GM23338 (cell line): ENCODE data around the gene IDH3A. TPM values are rescaled to one million over a fixed set of nuclear protein-coding genes. Genes with fewer than 3 reads are reported as not detected.

Experiments
- ATAC-seq: fragments of 200-7000 bp; cut with Tn5 transposase; 3 replicates; pipeline ENCODE4 v1.9.1; 2020
- DNase-seq: peaks from one replicate; pipeline ENCODE4 v3.0.0-alpha.2; 2015; ENCODE audit warnings: low spot score
- H2AFZ ChIP-seq: fragments of 200-600 bp; sonication (generic); 2 replicates; pipeline ENCODE4 v1.8.0; 2016; ENCODE audit warnings: antibody characterized with exemption, mild to moderate bottlenecking, moderate library complexity
- H3F3A ChIP-seq: fragments of 200-600 bp; sonication (generic); replicated peaks from 2 replicates; pipeline ENCODE4 v1.8.0; 2017; ENCODE audit warnings: antibody characterized with exemption, mixed run types, low read depth
- H3K27ac ChIP-seq: fragments of 200-600 bp; sonication (generic); 2 replicates; pipeline ENCODE4 v1.6.1; 2016; ENCODE audit warnings: low read depth
- H3K27me3 ChIP-seq: fragments of 200-600 bp; sonication (generic); 2 replicates; pipeline ENCODE4 v1.8.0; 2016; ENCODE audit warnings: mild to moderate bottlenecking, mixed run types, moderate library complexity; ENCODE audit not compliant: insufficient read depth
- H3K36me3 ChIP-seq: fragments of 200-600 bp; sonication (generic); 2 replicates; pipeline ENCODE4 v1.8.0; 2016; ENCODE audit warnings: mild to moderate bottlenecking; ENCODE audit not compliant: insufficient read depth
- H3K4me1 ChIP-seq: fragments of 200-600 bp; sonication (generic); 2 replicates; pipeline ENCODE4 v1.8.0; 2016; ENCODE audit warnings: mild to moderate bottlenecking, moderate library complexity; ENCODE audit not compliant: insufficient read depth
- H3K4me2 ChIP-seq: fragments of 200-600 bp; sonication (generic); 2 replicates; pipeline ENCODE4 v1.7.1; 2017; ENCODE audit warnings: mixed run types
- H3K4me3 ChIP-seq: fragments of 200-600 bp; sonication (generic); 2 replicates; pipeline ENCODE4 v1.6.1; 2016; ENCODE audit warnings: mixed run types
- H3K79me2 ChIP-seq: fragments of 200-600 bp; sonication (generic); replicated peaks from 2 replicates; pipeline ENCODE4 v1.8.0; 2017; ENCODE audit warnings: mild to moderate bottlenecking; ENCODE audit not compliant: insufficient read depth
- H3K9me2 ChIP-seq: fragments of 200-600 bp; sonication (generic); 2 replicates; pipeline ENCODE4 v1.8.0; 2017; ENCODE audit not compliant: insufficient read depth
- H4K20me1 ChIP-seq: fragments of 200-600 bp; sonication (generic); replicated peaks from 2 replicates; pipeline ENCODE4 v1.8.0; 2017; ENCODE audit warnings: mild to moderate bottlenecking; ENCODE audit not compliant: insufficient read depth
- H3K27ac Mint-ChIP-seq: 2 replicates; pipeline ENCODE4 v1.8.0; 2020; ENCODE audit warnings: inconsistent platforms, mild to moderate bottlenecking, moderate library complexity, mixed read lengths
- H3K27me3 Mint-ChIP-seq: 3 replicates; pipeline ENCODE4 v1.8.0; 2022; ENCODE audit warnings: low read depth, mild to moderate bottlenecking, moderate library complexity, mixed read lengths, inconsistent platforms; ENCODE audit not compliant: insufficient read depth, poor library complexity
- H3K36me3 Mint-ChIP-seq: 3 replicates; pipeline ENCODE4 v1.8.0; 2021; ENCODE audit warnings: low read depth, mild to moderate bottlenecking, inconsistent platforms, moderate library complexity, mixed read lengths
- H3K4me1 Mint-ChIP-seq: 3 replicates; pipeline ENCODE4 v1.8.0; 2020; ENCODE audit warnings: mild to moderate bottlenecking, inconsistent platforms, mixed read lengths
- H3K4me3 Mint-ChIP-seq: 3 replicates; pipeline ENCODE4 v1.8.0; 2021; ENCODE audit warnings: moderate library complexity, mild to moderate bottlenecking, inconsistent platforms, mixed read lengths
- H3K9me3 Mint-ChIP-seq: 3 replicates; pipeline ENCODE4 v1.8.0; 2020; ENCODE audit warnings: moderate library complexity, mild to moderate bottlenecking, inconsistent platforms, mixed read lengths
- CREB1 ChIP-seq: fragments of 250-450 bp; sonication (Bioruptor Pico); IDR thresholded peaks from 2 replicates; pipeline ENCODE4 v1.5.0; 2020; ENCODE audit warnings: low read depth, mild to moderate bottlenecking, moderate library complexity
- CTCF ChIP-seq, 2 experiments: fragments of 200-600 bp in 1 of 2; sonication (generic) in 1 of 2; conservative IDR thresholded peaks; 2 replicates each; pipeline versions ENCODE4 v1.5.1 to v1.6.1; 2016 to 2017; ENCODE audit warnings: antibody characterized with exemption in 2 of 2, low read depth in 2 of 2, mild to moderate bottlenecking in 2 of 2, moderate library complexity in 1 of 2
- ETS1 ChIP-seq: IDR thresholded peaks from 2 replicates; pipeline ENCODE4 v1.6.1; 2016; ENCODE audit warnings: antibody characterized with exemption
- EZH2 ChIP-seq: fragments of 200-600 bp; sonication (generic); IDR thresholded peaks from one replicate; pipeline ENCODE4 v1.8.0; 2017; ENCODE audit warnings: antibody characterized with exemption, mild to moderate bottlenecking, low read depth; ENCODE audit not compliant: unreplicated experiment
- EZH2phosphoT487 ChIP-seq: fragments of 200-600 bp; sonication (generic); IDR thresholded peaks from one replicate; pipeline ENCODE4 v1.8.1; 2018; ENCODE audit warnings: antibody characterized with exemption; ENCODE audit not compliant: unreplicated experiment
- JUNB ChIP-seq: IDR thresholded peaks from one replicate; pipeline ENCODE4 v1.6.1; 2016; ENCODE audit warnings: antibody characterized with exemption; ENCODE audit not compliant: unreplicated experiment
- NANOG ChIP-seq: IDR thresholded peaks from 2 replicates; pipeline ENCODE4 v1.6.1; 2016; ENCODE audit warnings: antibody characterized with exemption, borderline replicate concordance
- POLR2AphosphoS5 ChIP-seq: IDR thresholded peaks from 2 replicates; pipeline ENCODE4 v1.6.1; 2016; ENCODE audit warnings: antibody characterized with exemption, low read depth
- REST ChIP-seq: IDR thresholded peaks from one replicate; pipeline ENCODE4 v1.6.1; 2018; ENCODE audit warnings: antibody characterized with exemption; ENCODE audit not compliant: unreplicated experiment
- STAT1 ChIP-seq: IDR thresholded peaks from one replicate; pipeline ENCODE4 v1.6.1; 2016; ENCODE audit warnings: antibody characterized with exemption; ENCODE audit not compliant: unreplicated experiment
- ZNF114 ChIP-seq: fragments of 250-450 bp; sonication (Bioruptor Pico); IDR thresholded peaks from 2 replicates; pipeline ENCODE4 v1.5.0; 2020; ENCODE audit warnings: mild to moderate bottlenecking, moderate library complexity
- ZNF462 ChIP-seq: fragments of 250-450 bp; sonication (Bioruptor Pico); IDR thresholded peaks from 2 replicates; pipeline ENCODE4 v1.5.0; 2020; ENCODE audit warnings: mild to moderate bottlenecking, moderate library complexity
- polyA plus RNA-seq: library from polyadenylated mRNA; unstranded; fragments of >200 nt; fragmentation: Nextera tagmentation; extraction: Ambion mirVana; gene quantifications from 2 replicates; pipeline ENCODE4 v1.2.1, GENCODE V29; 2016
- total RNA-seq: library from RNA; depleted of rRNA; stranded (reverse); fragments of >200 nt; shearing (Covaris generic); gene quantifications from 2 replicates; pipeline ENCODE4 v1.2.3, GENCODE V29; 2014

The IDH3A gene
- total and polyA plus RNA-seq, 2 experiments from 2014 or later: 24.1 to 41.6 TPM

- Mint-ChIP-seq H3K27me3 (peaks cover 8% of the 10 kb centered on the region), H3K4me1 (peaks cover 26% of the 10 kb centered on the region), H3K27ac (no peak overlapping the region), H3K9me3 (no peaks in the 10 kb centered on the region; the same call in 2 of the 3 replicates), H3K36me3 (peaks cover 13% of the 10 kb centered on the region), H3K4me3 (no peak overlapping the region)
- ATAC-seq (no peak), DNase-seq (no peak)
- no peak overlapping the region for H2AFZ ChIP-seq
- H3K4me3 ChIP-seq: no peak overlapping the region
- H3K4me2 ChIP-seq: no peak overlapping the region
- no peaks in the 10 kb centered on the region for H3K9me2 ChIP-seq
- no peaks in the 10 kb centered on the region; the same call in 1 of the 2 replicates for H3K79me2 ChIP-seq
- no peak overlapping the region for H3K27ac ChIP-seq
- H4K20me1 ChIP-seq: no peaks in the 10 kb centered on the region; the same call in 1 of the 2 replicates
- no peaks in the 10 kb centered on the region for H3K27me3 ChIP-seq
- no peak for TF ChIP-seq ETS1
- TF ChIP-seq ZNF114 (CRISPR knock-in tag): no peak
- TF ChIP-seq POLR2AphosphoS5: no peak
- no peak for TF ChIP-seq ZNF462 (CRISPR knock-in tag)
- no peak for TF ChIP-seq REST
- no peak for TF ChIP-seq STAT1
- no peak for TF ChIP-seq EZH2
- no peak for TF ChIP-seq CTCF (conservative IDR thresholded peaks at IDR 0.05; ENCODE audit: low read depth in 2 of 2)
- no peak for TF ChIP-seq JUNB
- TF ChIP-seq NANOG: no peak
- no peak for TF ChIP-seq CREB1
- no peak for TF ChIP-seq EZH2phosphoT487
- H3F3A ChIP-seq: no peaks in the 10 kb centered on the region
- H3K36me3 ChIP-seq: peaks cover 8% of the 10 kb centered on the region; the same call in 1 of the 2 replicates
- H3K4me1 ChIP-seq: peaks cover 26% of the 10 kb centered on the region
These were observed 10.2 kb downstream of the IDH3A start for GRCh38 chr15:78159395-78159794.
